ENCODE results near the gene AJAP1. TPM values are rescaled to one million over a fixed set of nuclear protein-coding genes. Genes with fewer than 3 reads are reported as not detected.

AJAP1 gene
- total and polyA plus RNA-seq, 2 donors (not counting 1 experiment from before 2014, with no cell fraction given): 0.01 TPM; not detected in 1

- no peak for DNase-seq (ENCODE audit: low read depth in 2 of 2)
- Histone ChIP-seq H3K36me3 (ENCODE audit: control insufficient read depth, insufficient read depth, low read length) (no peaks in the 10 kb centered on the region), H4K20me1 (ENCODE audit: control insufficient read depth, extremely low read depth, insufficient read depth, low read length) (no peaks in the 10 kb centered on the region), H3K27ac (ENCODE audit: insufficient read depth, low read length) (no peak overlapping the region), H2AFZ (ENCODE audit: low read length) (no peak overlapping the region), H3K9me3 (ENCODE audit: control insufficient read depth, insufficient read depth, low read depth, low read length) (no peaks in the 10 kb centered on the region), H3K4me2 (ENCODE audit: extremely low read depth, insufficient read depth, low read length) (no peak overlapping the region), H3K9ac (ENCODE audit: insufficient read depth, low read length) (no peak overlapping the region), H3K27me3 (ENCODE audit: control insufficient read depth, insufficient read depth, low read length) (no peaks in the 10 kb centered on the region), H3K79me2 (ENCODE audit: control insufficient read depth, insufficient read depth, low read length) (no peaks in the 10 kb centered on the region), H3K4me3 (replicated peaks in 1 of 4; ENCODE audit: control extremely low read depth in 1 of 4, insufficient read depth in 1 of 4, low read depth in 3 of 4, low read length in 4 of 4) (no peak overlapping the region), H3K4me1 (ENCODE audit: control insufficient read depth, extremely low read depth, insufficient read depth, low read length) (no peaks in the 10 kb centered on the region)
- TF ChIP-seq EZH2 (IDR thresholded peaks at IDR 0.05; ENCODE audit: low read length, missing control alignments): no peak
- no peak for TF ChIP-seq CTCF (conservative IDR thresholded peaks at IDR 0.05 in 1 of 2, IDR thresholded peaks at IDR 0.05 in 1 of 2; ENCODE audit: low read depth in 1 of 2, low read length in 2 of 2)
Measured at GRCh38 chr1:4709641-4710040, 55.2 kb downstream of the AJAP1 start.

GRCh38 chr1:4710592-4711415 lies 56.4 kb downstream of the AJAP1 start:
- H3K27ac ChIP-seq (ENCODE audit: insufficient read depth, low read length): no peak overlapping the region
- H3K4me3 ChIP-seq (replicated peaks in 1 of 4; ENCODE audit: control extremely low read depth in 1 of 4, insufficient read depth in 1 of 4, low read depth in 3 of 4, low read length in 4 of 4): no peak overlapping the region
- no peaks in the 10 kb centered on the region for H4K20me1 ChIP-seq (ENCODE audit: control insufficient read depth, extremely low read depth, insufficient read depth, low read length)
- DNase-seq (ENCODE audit: low read depth in 2 of 2): no peak
- H3K4me2 ChIP-seq (ENCODE audit: extremely low read depth, insufficient read depth, low read length): no peak overlapping the region
- no peaks in the 10 kb centered on the region for H3K36me3 ChIP-seq (ENCODE audit: control insufficient read depth, insufficient read depth, low read length)
- H3K9me3 ChIP-seq (ENCODE audit: control insufficient read depth, insufficient read depth, low read depth, low read length): no peaks in the 10 kb centered on the region
- TF ChIP-seq EZH2 (IDR thresholded peaks at IDR 0.05; ENCODE audit: low read length, missing control alignments) (no peak), CTCF (conservative IDR thresholded peaks at IDR 0.05 in 1 of 2, IDR thresholded peaks at IDR 0.05 in 1 of 2; ENCODE audit: low read depth in 1 of 2, low read length in 2 of 2) (no peak)
- no peaks in the 10 kb centered on the region for H3K4me1 ChIP-seq (ENCODE audit: control insufficient read depth, extremely low read depth, insufficient read depth, low read length)
- no peak overlapping the region for H2AFZ ChIP-seq (ENCODE audit: low read length)
- no peaks in the 10 kb centered on the region for H3K27me3 ChIP-seq (ENCODE audit: control insufficient read depth, insufficient read depth, low read length)
- no peaks in the 10 kb centered on the region for H3K79me2 ChIP-seq (ENCODE audit: control insufficient read depth, insufficient read depth, low read length)
- H3K9ac ChIP-seq (ENCODE audit: insufficient read depth, low read length): no peak overlapping the region

GRCh38 chr1:4711416-4712275 lies 57.2 kb downstream of the AJAP1 start:
- DNase-seq (ENCODE audit: low read depth in 2 of 2): no peak
- no peaks in the 10 kb centered on the region for H3K9me3 ChIP-seq (ENCODE audit: control insufficient read depth, insufficient read depth, low read depth, low read length)

More at GRCh38 chr1:4711416-4712275, 57.2 kb downstream of the AJAP1 start:
- Histone ChIP-seq H3K9ac (ENCODE audit: insufficient read depth, low read length) (no peak overlapping the region), H3K27ac (ENCODE audit: insufficient read depth, low read length) (no peak overlapping the region), H3K27me3 (ENCODE audit: control insufficient read depth, insufficient read depth, low read length) (no peaks in the 10 kb centered on the region), H3K79me2 (ENCODE audit: control insufficient read depth, insufficient read depth, low read length) (no peaks in the 10 kb centered on the region), H3K4me1 (ENCODE audit: control insufficient read depth, extremely low read depth, insufficient read depth, low read length) (no peaks in the 10 kb centered on the region), H4K20me1 (ENCODE audit: control insufficient read depth, extremely low read depth, insufficient read depth, low read length) (no peaks in the 10 kb centered on the region), H2AFZ (ENCODE audit: low read length) (no peak overlapping the region), H3K36me3 (ENCODE audit: control insufficient read depth, insufficient read depth, low read length) (no peaks in the 10 kb centered on the region), H3K4me2 (ENCODE audit: extremely low read depth, insufficient read depth, low read length) (no peak overlapping the region), H3K4me3 (replicated peaks in 1 of 4; ENCODE audit: control extremely low read depth in 1 of 4, insufficient read depth in 1 of 4, low read depth in 3 of 4, low read length in 4 of 4) (no peak overlapping the region)
- no peak for TF ChIP-seq EZH2 (IDR thresholded peaks at IDR 0.05; ENCODE audit: low read length, missing control alignments)

All from fibroblast of lung (primary cell).